ENCODE results near the gene IL7R.

Gene IL7R, protein sequence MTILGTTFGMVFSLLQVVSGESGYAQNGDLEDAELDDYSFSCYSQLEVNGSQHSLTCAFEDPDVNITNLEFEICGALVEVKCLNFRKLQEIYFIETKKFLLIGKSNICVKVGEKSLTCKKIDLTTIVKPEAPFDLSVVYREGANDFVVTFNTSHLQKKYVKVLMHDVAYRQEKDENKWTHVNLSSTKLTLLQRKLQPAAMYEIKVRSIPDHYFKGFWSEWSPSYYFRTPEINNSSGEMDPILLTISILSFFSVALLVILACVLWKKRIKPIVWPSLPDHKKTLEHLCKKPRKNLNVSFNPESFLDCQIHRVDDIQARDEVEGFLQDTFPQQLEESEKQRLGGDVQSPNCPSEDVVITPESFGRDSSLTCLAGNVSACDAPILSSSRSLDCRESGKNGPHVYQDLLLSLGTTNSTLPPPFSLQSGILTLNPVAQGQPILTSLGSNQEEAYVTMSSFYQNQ

DNA sequence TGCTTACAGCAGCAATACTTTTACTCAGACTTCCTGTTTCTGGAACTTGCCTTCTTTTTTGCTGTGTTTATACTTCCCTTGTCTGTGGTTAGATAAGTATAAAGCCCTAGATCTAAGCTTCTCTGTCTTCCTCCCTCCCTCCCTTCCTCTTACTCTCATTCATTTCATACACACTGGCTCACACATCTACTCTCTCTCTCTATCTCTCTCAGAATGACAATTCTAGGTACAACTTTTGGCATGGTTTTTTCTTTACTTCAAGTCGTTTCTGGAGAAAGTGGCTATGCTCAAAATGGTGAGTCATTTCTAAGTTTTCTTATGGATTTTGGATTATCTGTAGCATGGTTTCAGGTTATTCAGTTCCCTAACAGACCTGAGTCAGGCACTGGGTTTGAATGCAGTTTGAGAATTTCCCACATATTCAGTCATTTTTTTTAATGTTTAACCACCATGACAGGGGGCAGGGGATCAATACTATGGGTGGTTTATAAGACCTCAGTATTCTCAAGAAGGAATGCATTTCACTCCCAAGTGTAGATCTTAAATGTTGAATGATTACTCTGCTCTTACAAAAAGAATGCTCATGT, at the start of gene IL7R:
IL7R (plus strand) TSS at position 127 of the 587 bp plus-strand sequence; CDS start at position 214, 87 bp downstream.
- DNase-seq (ENCODE audit: low spot score in 2 of 2) (no peak), ATAC-seq (replicated peaks; ENCODE audit: extremely low read depth, poor library complexity, severe bottlenecking) (peak; percentile 20)
- peak within 1 kb of the TSS; percentile 99 for H3K27ac Mint-ChIP-seq (ENCODE audit: low read depth)
- peaks cover 68% of the 10 kb centered on the region for H3K4me1 Mint-ChIP-seq
- peaks cover 78% of the 10 kb centered on the region for H3K36me3 Mint-ChIP-seq (ENCODE audit: insufficient read depth)
- no peaks in the 10 kb centered on the region for H3K27me3 Mint-ChIP-seq
- no peaks in the 10 kb centered on the region for H3K9me3 Mint-ChIP-seq
- peak within 1 kb of the TSS; percentile 77 for H3K4me3 Mint-ChIP-seq

DNA sequence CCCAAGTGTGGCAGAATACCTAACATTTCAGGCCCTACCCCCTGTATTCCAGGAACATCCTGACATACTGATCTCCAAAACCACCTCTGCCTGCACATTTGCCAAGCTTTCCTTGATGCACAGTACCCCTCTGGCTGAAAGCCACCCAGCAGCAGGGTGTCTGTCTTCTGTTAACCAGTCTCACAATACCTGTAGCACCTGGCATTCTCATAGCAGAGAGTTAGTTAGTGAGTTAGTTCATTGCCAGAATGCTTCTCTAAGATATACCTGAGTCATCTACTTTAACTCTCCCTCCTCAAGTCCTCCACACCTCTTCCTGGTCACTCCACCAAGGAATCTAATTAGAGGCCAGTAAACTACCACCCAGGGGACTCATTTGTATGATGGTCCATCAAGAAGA, 46.1 kb upstream of the IL7R start:
- no peaks in the 10 kb centered on the region for H3K27me3 Mint-ChIP-seq
- peaks cover 39% of the 10 kb centered on the region for H3K4me1 Mint-ChIP-seq
- ATAC-seq (replicated peaks; ENCODE audit: extremely low read depth, poor library complexity, severe bottlenecking) (peak; percentile 64), DNase-seq (ENCODE audit: low spot score in 2 of 2) (peak in 1 of 2 donors; percentile 37)
- H3K4me3 Mint-ChIP-seq = peak overlapping the region; percentile 57
- H3K27ac Mint-ChIP-seq (ENCODE audit: low read depth) = peak overlapping the region; percentile 96
- H3K9me3 Mint-ChIP-seq = no peaks in the 10 kb centered on the region
- peaks cover 10% of the 10 kb centered on the region for H3K36me3 Mint-ChIP-seq (ENCODE audit: insufficient read depth)

DNA sequence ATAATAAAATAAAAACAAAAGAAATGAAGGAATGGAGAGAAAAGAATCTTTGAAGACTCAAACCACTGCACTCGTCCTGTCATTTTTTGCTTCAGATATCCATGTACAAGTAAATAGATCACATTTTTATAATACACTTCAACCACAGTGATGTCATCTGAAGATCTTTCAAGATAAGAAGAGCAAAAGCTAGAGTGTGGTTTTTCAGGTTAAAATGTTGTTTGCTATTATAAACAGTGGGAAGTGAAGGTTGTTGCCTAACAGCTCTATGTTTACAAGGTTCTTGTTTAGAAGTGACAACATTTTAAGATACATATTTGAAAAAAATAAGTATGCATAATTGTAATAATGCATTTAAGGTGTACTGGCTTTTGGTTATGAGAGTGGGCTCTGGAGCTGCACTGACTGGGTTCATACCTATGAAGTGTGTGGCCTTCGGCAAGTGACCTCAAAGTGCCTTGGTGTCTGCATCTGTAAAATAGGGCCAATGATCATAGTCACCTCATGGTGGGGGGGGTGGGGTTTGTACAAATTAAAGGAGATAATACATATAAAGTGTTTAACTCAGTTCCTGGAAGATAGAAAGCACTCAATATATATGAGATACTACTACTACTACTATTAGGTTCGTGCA, 45.5 kb upstream of the IL7R start:
- peaks cover 10% of the 10 kb centered on the region for H3K36me3 Mint-ChIP-seq (ENCODE audit: insufficient read depth)
- ATAC-seq (replicated peaks; ENCODE audit: extremely low read depth, poor library complexity, severe bottlenecking) (peak; percentile 90), DNase-seq (ENCODE audit: low spot score in 2 of 2) (peak in 1 of 2 donors; percentile 30)
- peak overlapping the region; percentile 96 for H3K27ac Mint-ChIP-seq (ENCODE audit: low read depth)
- no peaks in the 10 kb centered on the region for H3K9me3 Mint-ChIP-seq
- peaks cover 36% of the 10 kb centered on the region for H3K4me1 Mint-ChIP-seq
- H3K27me3 Mint-ChIP-seq = no peaks in the 10 kb centered on the region
- H3K4me3 Mint-ChIP-seq = peak overlapping the region; percentile 57

DNA sequence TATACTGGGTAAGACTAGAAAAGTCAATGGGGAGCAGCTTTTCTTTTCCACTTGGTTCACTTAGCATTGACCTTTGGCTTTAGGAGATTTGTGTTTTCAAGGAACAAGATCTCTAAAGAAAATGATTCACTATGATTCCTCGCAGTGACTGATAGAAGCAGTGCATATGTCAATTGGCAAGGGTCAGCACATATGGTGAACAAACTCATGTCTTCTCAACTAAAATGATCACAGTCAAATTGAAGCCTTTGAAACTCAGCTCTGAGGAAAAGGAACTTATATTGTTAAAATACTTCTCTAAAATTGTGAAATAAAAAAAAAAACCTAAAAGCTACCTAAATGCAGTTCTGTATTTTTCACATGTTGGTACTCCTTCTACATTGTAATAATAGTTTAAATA, 43.2 kb upstream of the IL7R start:
- H3K4me3 Mint-ChIP-seq = no peak overlapping the region
- no peaks in the 10 kb centered on the region for H3K9me3 Mint-ChIP-seq
- H3K27ac Mint-ChIP-seq (ENCODE audit: low read depth) = peak overlapping the region; percentile 16
- DNase-seq (ENCODE audit: low spot score in 2 of 2) (no peak), ATAC-seq (replicated peaks; ENCODE audit: extremely low read depth, poor library complexity, severe bottlenecking) (no peak)
- no peaks in the 10 kb centered on the region for H3K27me3 Mint-ChIP-seq
- H3K4me1 Mint-ChIP-seq = peaks cover 25% of the 10 kb centered on the region
- H3K36me3 Mint-ChIP-seq (ENCODE audit: insufficient read depth) = peaks cover 10% of the 10 kb centered on the region

DNA sequence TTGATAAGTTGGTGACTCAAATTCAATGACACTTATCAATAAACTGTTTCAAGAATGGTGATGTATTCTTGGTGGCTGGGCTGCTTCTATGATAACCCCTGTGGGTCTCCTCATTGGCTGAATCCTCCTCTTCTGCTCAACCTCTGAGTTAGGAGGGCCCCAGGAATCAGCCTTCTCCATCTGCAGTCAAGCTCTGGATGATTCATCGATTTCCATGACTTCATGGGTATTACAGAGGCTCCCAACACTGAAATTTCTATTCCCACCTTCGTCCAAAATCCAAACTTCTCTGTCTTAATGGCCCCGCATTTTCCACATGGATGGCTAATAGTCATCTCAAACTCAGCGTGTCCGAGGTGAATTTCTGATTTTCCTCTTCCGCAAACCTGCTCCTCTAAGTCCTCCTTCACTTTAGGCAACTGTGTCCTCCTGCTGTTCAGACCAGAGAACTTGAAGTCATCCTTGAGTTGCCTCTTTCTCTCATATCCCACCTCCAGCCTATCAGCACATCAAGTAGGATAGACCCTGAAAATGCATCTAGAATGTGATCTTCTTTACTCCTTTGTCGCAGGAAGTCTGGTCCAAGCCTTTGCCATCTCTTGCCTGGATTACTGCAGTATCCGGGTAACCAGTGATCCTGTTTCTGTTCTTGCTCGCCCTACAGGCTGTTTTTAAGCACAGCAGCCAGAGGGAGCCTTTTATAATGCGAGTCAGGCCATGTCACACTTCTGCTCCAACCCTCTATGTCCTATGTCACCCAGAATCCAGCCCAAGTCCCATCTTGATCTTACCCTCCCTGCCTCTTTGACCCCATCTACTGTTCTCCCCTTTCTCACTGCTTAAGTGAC, 41.4 kb upstream of the IL7R start:
- DNase-seq (ENCODE audit: low spot score in 2 of 2) = no peak
- Mint-ChIP-seq H3K27ac (ENCODE audit: low read depth) (no peak overlapping the region), H3K27me3 (no peaks in the 10 kb centered on the region), H3K4me1 (peaks cover 28% of the 10 kb centered on the region), H3K36me3 (ENCODE audit: insufficient read depth) (peaks cover 11% of the 10 kb centered on the region), H3K4me3 (no peak overlapping the region), H3K9me3 (peaks cover 5% of the 10 kb centered on the region)
- ATAC-seq (replicated peaks; ENCODE audit: extremely low read depth, poor library complexity, severe bottlenecking) = no peak

DNA sequence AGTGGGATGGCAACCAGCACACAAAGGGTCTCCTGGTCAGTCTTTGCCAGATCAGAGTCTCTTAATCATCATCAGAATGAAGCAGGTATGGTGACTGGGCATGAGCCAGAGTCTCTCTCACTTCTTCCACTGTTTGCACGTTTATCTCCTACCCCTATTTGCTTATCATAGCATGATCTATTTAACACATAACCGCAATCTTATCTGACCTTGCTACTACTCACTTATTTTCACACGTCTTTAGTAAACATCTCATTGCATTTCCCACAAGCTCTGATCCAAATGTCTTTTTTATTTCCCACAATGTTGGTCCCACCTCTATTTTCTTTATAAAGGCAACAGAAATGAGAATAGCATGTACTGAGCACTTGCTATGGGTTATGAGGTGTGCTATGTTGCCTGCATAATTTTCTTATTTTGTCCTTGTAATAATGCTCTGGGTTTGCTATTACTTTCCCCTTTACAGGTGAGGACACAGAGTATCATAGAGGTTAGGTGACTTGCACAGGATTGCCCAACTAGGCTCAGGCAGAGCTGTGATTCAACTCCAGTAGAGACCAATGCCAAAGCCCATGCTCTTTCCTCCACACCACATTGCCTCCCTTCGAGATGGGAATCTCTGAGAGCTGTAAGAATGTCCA, 39.7 kb upstream of the IL7R start:
- peaks cover 8% of the 10 kb centered on the region for H3K36me3 Mint-ChIP-seq (ENCODE audit: insufficient read depth)
- no peak for DNase-seq (ENCODE audit: low spot score in 2 of 2)
- no peaks in the 10 kb centered on the region for H3K27me3 Mint-ChIP-seq
- peaks cover 5% of the 10 kb centered on the region for H3K9me3 Mint-ChIP-seq
- H3K27ac Mint-ChIP-seq (ENCODE audit: low read depth) = no peak overlapping the region
- no peak overlapping the region for H3K4me3 Mint-ChIP-seq
- peak; percentile 66 for ATAC-seq (replicated peaks; ENCODE audit: extremely low read depth, poor library complexity, severe bottlenecking)
- H3K4me1 Mint-ChIP-seq = peaks cover 31% of the 10 kb centered on the region

DNA sequence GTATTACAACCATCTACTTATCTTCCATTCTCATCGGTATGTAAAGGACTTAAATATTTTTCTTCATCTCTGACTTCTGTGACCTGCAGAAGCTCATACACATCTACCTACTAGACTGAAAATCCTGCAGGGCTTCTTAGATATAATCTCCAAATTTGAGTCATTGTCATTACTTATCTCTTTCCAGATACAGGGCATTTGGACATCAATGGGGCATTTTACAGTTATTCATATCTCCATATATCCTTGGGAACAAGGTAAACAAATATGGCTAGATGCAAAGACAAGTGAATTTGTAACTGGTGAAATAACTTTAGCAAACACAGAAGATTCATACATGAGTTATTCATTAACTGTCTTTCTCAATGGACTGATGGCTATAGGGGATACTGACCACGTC, 37.7 kb upstream of the IL7R start:
- DNase-seq (ENCODE audit: low spot score in 2 of 2) (no peak), ATAC-seq (replicated peaks; ENCODE audit: extremely low read depth, poor library complexity, severe bottlenecking) (no peak)
- H3K4me3 Mint-ChIP-seq = peak overlapping the region; percentile 64
- no peaks in the 10 kb centered on the region for H3K27me3 Mint-ChIP-seq
- peaks cover 47% of the 10 kb centered on the region for H3K4me1 Mint-ChIP-seq
- H3K27ac Mint-ChIP-seq (ENCODE audit: low read depth) = peak overlapping the region; percentile 91
- peaks cover 5% of the 10 kb centered on the region for H3K9me3 Mint-ChIP-seq
- peaks cover 11% of the 10 kb centered on the region for H3K36me3 Mint-ChIP-seq (ENCODE audit: insufficient read depth)

DNA sequence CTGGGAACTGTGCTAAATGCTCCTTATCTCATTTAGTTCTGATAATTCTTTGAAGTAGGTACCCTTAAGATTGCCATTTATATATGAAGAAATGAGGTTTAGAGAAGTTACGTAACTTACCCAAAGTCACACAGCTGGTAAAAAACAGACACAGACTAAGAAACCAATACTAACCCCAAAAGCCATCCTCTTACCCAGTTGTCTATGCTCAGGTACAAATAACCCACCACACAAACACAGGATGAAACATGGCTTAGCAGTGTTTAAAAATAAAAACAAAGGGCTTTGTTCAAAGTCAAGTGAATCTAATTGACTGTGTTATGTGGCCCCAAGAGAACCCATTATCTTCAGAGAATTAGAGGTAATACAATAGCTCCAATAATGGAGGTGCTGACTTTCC, 37.0 kb upstream of the IL7R start:
- peak overlapping the region; percentile 64 for H3K4me3 Mint-ChIP-seq
- DNase-seq (ENCODE audit: low spot score in 2 of 2) (no peak), ATAC-seq (replicated peaks; ENCODE audit: extremely low read depth, poor library complexity, severe bottlenecking) (peak; percentile 45)
- H3K4me1 Mint-ChIP-seq = peaks cover 52% of the 10 kb centered on the region
- peak overlapping the region; percentile 91 for H3K27ac Mint-ChIP-seq (ENCODE audit: low read depth)
- H3K36me3 Mint-ChIP-seq (ENCODE audit: insufficient read depth) = peaks cover 11% of the 10 kb centered on the region
- H3K27me3 Mint-ChIP-seq = no peaks in the 10 kb centered on the region
- H3K9me3 Mint-ChIP-seq = peaks cover 5% of the 10 kb centered on the region

DNA sequence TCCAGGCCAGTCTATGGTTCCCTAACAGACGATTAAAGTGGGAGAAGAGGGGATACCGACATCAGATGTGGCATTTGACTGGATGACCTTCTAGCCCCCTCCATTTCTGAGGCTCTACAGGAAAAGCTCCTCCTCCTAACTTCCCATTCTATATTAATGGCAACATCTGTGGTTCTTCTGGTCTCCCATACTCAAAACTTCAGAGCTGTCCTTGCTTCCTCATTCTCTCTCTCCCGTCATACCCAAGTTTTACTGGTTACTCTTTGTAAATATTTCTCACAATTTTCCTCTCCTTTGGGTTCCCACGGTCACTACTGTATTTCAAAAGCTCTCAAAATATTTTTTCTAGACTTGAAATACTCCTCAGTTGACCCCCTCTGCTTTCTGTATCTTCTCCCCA, 36.0 kb upstream of the IL7R start:
- ATAC-seq (replicated peaks; ENCODE audit: extremely low read depth, poor library complexity, severe bottlenecking) = no peak
- peak overlapping the region; percentile 91 for H3K27ac Mint-ChIP-seq (ENCODE audit: low read depth)
- peaks cover 58% of the 10 kb centered on the region for H3K4me1 Mint-ChIP-seq
- no peaks in the 10 kb centered on the region for H3K27me3 Mint-ChIP-seq
- peaks cover 5% of the 10 kb centered on the region for H3K9me3 Mint-ChIP-seq
- peak overlapping the region; percentile 48 for H3K4me3 Mint-ChIP-seq
- peaks cover 11% of the 10 kb centered on the region for H3K36me3 Mint-ChIP-seq (ENCODE audit: insufficient read depth)
- DNase-seq (ENCODE audit: low spot score in 2 of 2) = no peak

DNA sequence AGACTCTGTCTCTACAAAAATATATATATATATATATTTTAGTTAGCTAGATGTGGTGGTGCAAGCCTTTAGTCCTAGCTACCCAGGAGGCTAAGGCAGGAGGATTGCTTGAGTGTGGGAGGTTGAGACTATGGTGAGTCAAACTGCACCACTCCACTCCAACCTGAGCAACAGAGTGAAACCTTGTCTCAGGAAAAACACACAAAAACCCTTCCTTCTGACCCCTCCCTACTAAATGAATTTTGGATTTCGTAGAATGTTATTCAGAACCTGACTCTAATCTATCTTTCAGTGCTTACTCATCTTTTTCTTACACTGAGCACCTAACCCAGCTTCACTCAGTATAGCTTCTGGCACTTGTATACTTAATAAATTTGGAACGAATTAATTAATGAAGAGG, 35.2 kb upstream of the IL7R start:
- peak overlapping the region; percentile 91 for H3K27ac Mint-ChIP-seq (ENCODE audit: low read depth)
- DNase-seq (ENCODE audit: low spot score in 2 of 2) = no peak
- no peak for ATAC-seq (replicated peaks; ENCODE audit: extremely low read depth, poor library complexity, severe bottlenecking)
- H3K9me3 Mint-ChIP-seq = peaks cover 5% of the 10 kb centered on the region
- peak overlapping the region; percentile 64 for H3K4me3 Mint-ChIP-seq
- peaks cover 61% of the 10 kb centered on the region for H3K4me1 Mint-ChIP-seq
- H3K27me3 Mint-ChIP-seq = no peaks in the 10 kb centered on the region
- H3K36me3 Mint-ChIP-seq (ENCODE audit: insufficient read depth) = peaks cover 11% of the 10 kb centered on the region

DNA sequence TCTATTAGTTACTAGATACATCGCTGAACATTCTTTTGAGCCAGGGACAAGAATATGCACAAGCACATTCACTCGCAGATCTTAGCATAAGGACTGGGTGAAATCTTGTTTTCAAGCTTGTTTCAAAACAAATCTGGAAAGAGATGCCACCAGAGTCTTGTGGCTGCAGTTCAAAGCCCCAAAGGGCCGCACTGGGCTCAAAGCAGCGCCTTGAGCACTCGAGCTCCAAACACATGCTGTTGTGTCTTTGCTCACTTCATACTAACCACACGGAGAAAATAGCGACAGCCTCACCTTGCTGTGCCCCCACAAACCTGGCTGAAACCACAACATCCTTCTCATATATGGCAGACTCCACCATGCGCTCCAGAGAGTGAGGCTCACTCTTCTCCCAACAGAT, 34.2 kb upstream of the IL7R start:
- Mint-ChIP-seq H3K4me3 (peak overlapping the region; percentile 64), H3K9me3 (peaks cover 5% of the 10 kb centered on the region)
- peak in 1 of 2 donors; percentile 45 for DNase-seq (ENCODE audit: low spot score in 2 of 2)

More for the DNA sequence above, 34.2 kb upstream of the IL7R start:
- H3K27ac Mint-ChIP-seq (ENCODE audit: low read depth) = peak overlapping the region; percentile 70
- no peaks in the 10 kb centered on the region for H3K27me3 Mint-ChIP-seq
- peaks cover 69% of the 10 kb centered on the region for H3K4me1 Mint-ChIP-seq
- peaks cover 11% of the 10 kb centered on the region for H3K36me3 Mint-ChIP-seq (ENCODE audit: insufficient read depth)
- peak; percentile 77 for ATAC-seq (replicated peaks; ENCODE audit: extremely low read depth, poor library complexity, severe bottlenecking)

All from central memory CD8-positive, alpha-beta T cell (primary cell).